GM21515 (cell line): ENCODE measurements around the gene CKAP2L.
A peak's percentile ranks its signal among the peaks of the same experiment; 100 is the strongest.
"Not testable (repeated sequence)": the region's sequence is repeated elsewhere in the genome, so short reads cannot be mapped to it uniquely, and the experiment has no call there.

Experiments
- ATAC-seq: cut with Tn5 transposase; IDR thresholded peaks from one replicate; pipeline ENCODE4 v1.9.1; 2021; ENCODE audit not compliant: unreplicated experiment

The CKAP2L gene

GRCh38 chr2:112726487-112727190 is 37.8 kb downstream of the CKAP2L start:
- peak; percentile 86 for ATAC-seq

- peak; percentile 41 for ATAC-seq
Observed at GRCh38 chr2:112725545-112726457, 38.6 kb downstream of the CKAP2L start.

- no peak for ATAC-seq
Observed at GRCh38 chr2:112724591-112725525, 39.6 kb downstream of the CKAP2L start.

- ATAC-seq = no peak
Observed at GRCh38 chr2:112723995-112724394, 40.4 kb downstream of the CKAP2L start.

- ATAC-seq = no peak
Observed at GRCh38 chr2:112723547-112723940, 40.9 kb downstream of the CKAP2L start.

GRCh38 chr2:112722816-112723546 is 41.4 kb downstream of the CKAP2L start:
- no peak for ATAC-seq

GRCh38 chr2:112721819-112722522 is 42.4 kb downstream of the CKAP2L start:
- no peak for ATAC-seq

GRCh38 chr2:112720785-112721184 is 43.6 kb downstream of the CKAP2L start, which contains the start of gene NT5DC4:
TSS of gene NT5DC4 (plus strand) at chr2:112721020. CDS start at chr2:112721080, 60 bp downstream.
- no peak for ATAC-seq

GRCh38 chr2:112718863-112719370 is 45.5 kb downstream of the CKAP2L start:
- ATAC-seq = no peak

GRCh38 chr2:112716826-112717352 is 47.5 kb downstream of the CKAP2L start:
- ATAC-seq = not testable (repeated sequence)

GRCh38 chr2:112716094-112716493 is 48.3 kb downstream of the CKAP2L start:
- ATAC-seq = not testable (repeated sequence)

GRCh38 chr2:112714836-112715631 is 49.4 kb downstream of the CKAP2L start:
- ATAC-seq = no peak

- ATAC-seq = no peak
Observed at GRCh38 chr2:112714331-112714730, 50.1 kb downstream of the CKAP2L start.

- ATAC-seq = no peak
Observed at GRCh38 chr2:112713926-112714325, 50.5 kb downstream of the CKAP2L start.

GRCh38 chr2:112713585-112713925 is 50.9 kb downstream of the CKAP2L start:
- no peak for ATAC-seq

- ATAC-seq = no peak
Observed at GRCh38 chr2:112712903-112713584, 51.4 kb downstream of the CKAP2L start.

- no peak for ATAC-seq
Observed at GRCh38 chr2:112712465-112712864, 51.9 kb downstream of the CKAP2L start.
